OCI-LY3 (cell line): ENCODE measurements around the gene TAS2R60.

Experiments used
- CTCF ChIP-seq: fragments of 200-600, 300-600 bp; sonication (generic); IDR thresholded peaks from 2 replicates; pipeline ENCODE4 v1.5.1; 2014; ENCODE audit warnings: antibody characterized with exemption, low read length, low read depth
- EZH2phosphoT487 ChIP-seq: fragments of 200-600 bp; shearing (Covaris generic); IDR thresholded peaks from 2 replicates; pipeline ENCODE4 v1.6.1; 2018; ENCODE audit warnings: antibody characterized with exemption, mixed run types, low read depth

GRCh38 chr7:143452495-143452894 lies 9.2 kb downstream of the TAS2R60 start:
- TF ChIP-seq CTCF, result no peak
- no peak for TF ChIP-seq EZH2phosphoT487
